Muscle of leg (tissue), 11 donors: ENCODE data around the gene PACSIN1. TPM values are rescaled to one million over a fixed set of nuclear protein-coding genes. Genes with fewer than 3 reads are reported as not detected.

ENCODE experiments used
- DNase-seq: peaks from one replicate; pipeline ENCODE4 v3.0.0; 2013
- H3K27ac ChIP-seq: one replicate; pipeline ENCODE4 v1.5.1; 2013; ENCODE audit warnings: mild to moderate bottlenecking, low read length, control low read depth
- H3K27me3 ChIP-seq: one replicate; pipeline ENCODE4 v1.6.1; 2013; ENCODE audit warnings: low read length; ENCODE audit not compliant: control insufficient read depth, insufficient read depth
- H3K36me3 ChIP-seq: one replicate; pipeline ENCODE4 v1.6.1; 2013; ENCODE audit warnings: low read length; ENCODE audit not compliant: control insufficient read depth, insufficient read depth
- H3K4me1 ChIP-seq: one replicate; pipeline ENCODE4 v1.6.1; 2013; ENCODE audit warnings: low read length; ENCODE audit not compliant: control insufficient read depth, insufficient read depth
- H3K4me3 ChIP-seq: one replicate; pipeline ENCODE4 v1.5.1; 2013; ENCODE audit warnings: low read length, control low read depth
- H3K9me3 ChIP-seq: replicated peaks from 2 replicates; pipeline ENCODE4 v1.6.1; 2013; ENCODE audit warnings: low read depth, low read length; ENCODE audit not compliant: control insufficient read depth
- WGBS: methylation state at CpG from one replicate; pipeline ENCODE4 v1.1.5; 2013; ENCODE audit warnings: missing lambda C conversion rate; ENCODE audit not compliant: insufficient coverage; 5-methylcytosine and 5-hydroxymethylcytosine counted together
- polyA plus RNA-seq, 8 donors: library from polyadenylated mRNA; unstranded; fragments of 120-200 nt; gene quantifications; one replicate each; pipeline versions ENCODE4 v1.2.1 to v1.2.3, GENCODE V29; 2013; ENCODE audit warnings: inconsistent platforms in 1 of 8, low replicate concordance in 1 of 8; ENCODE audit not compliant: insufficient read length in 8 of 8, insufficient read depth in 1 of 8
- total RNA-seq: library from RNA; stranded (reverse); fragments of 120-200 nt; gene quantifications from one replicate; pipeline ENCODE4 v1.2.4, GENCODE V29; 2013

PACSIN1 gene
- total and polyA plus RNA-seq, 9 donors, result 0.27 to 3.0 (median 1.5) TPM

- Histone ChIP-seq H3K4me3 (no peak overlapping the region), H3K4me1 (peaks cover 8% of the 10 kb centered on the region), H3K36me3 (no peaks in the 10 kb centered on the region), H3K27ac (no peak overlapping the region), H3K27me3 (no peaks in the 10 kb centered on the region), H3K9me3 (peaks cover 4% of the 10 kb centered on the region)
- DNase-seq, result no peak
- WGBS, result 18% methylated on average over 5 of the region's 15 CpGs
These were observed 88.6 kb downstream of the PACSIN1 start for GRCh38 chr6:34554291-34555006.

DNA sequence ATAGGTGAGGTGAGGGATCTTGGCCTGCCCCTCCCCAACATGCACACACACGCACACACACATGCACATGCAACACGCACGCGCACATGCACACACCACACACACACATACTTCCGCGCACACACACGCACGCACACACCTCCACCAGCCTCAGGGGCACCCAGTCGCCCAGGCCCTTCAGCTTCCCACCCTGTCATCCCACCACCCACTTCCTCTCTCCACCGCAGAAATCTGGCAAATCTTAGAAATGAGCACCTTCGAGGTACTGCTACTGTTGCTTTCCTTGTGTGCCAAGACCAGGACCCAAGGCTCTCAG lies 89.1 kb downstream of the PACSIN1 start:
- no peak overlapping the region for H3K4me3 ChIP-seq
- H3K36me3 ChIP-seq, result no peaks in the 10 kb centered on the region
- peaks cover 4% of the 10 kb centered on the region for H3K4me1 ChIP-seq
- no peaks in the 10 kb centered on the region for H3K27me3 ChIP-seq
- no peak overlapping the region for H3K27ac ChIP-seq
- WGBS, result 86% methylated on average over 11 of the region's 11 CpGs
- H3K9me3 ChIP-seq, result peaks cover 4% of the 10 kb centered on the region
- DNase-seq, result no peak

DNA sequence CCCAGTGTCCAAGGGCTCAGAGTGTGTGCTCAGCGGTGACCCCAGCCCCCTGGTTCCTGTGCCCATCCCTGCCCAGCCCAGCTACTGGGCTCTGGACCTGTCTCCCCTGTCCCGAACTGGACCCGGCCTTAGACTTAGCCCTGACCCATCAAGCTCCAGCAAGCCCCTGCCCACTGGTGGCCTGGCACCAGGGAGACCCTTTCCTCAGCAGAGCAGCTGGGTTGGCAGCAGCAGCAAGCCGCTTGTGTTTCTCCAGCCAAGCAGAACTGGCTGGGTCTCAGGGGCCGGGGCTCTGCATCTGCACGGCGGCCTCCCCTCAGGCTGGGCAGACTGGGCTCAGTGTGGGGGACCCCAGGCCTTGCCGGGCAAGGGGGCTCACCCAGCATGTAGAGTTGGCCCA lies 89.5 kb downstream of the PACSIN1 start:
- 77% methylated on average over 7 of the region's 8 CpGs for WGBS
- H3K36me3 ChIP-seq, result no peaks in the 10 kb centered on the region
- H3K4me1 ChIP-seq, result peaks cover 4% of the 10 kb centered on the region
- no peak for DNase-seq
- no peak overlapping the region for H3K4me3 ChIP-seq
- no peak overlapping the region for H3K27ac ChIP-seq
- H3K27me3 ChIP-seq, result no peaks in the 10 kb centered on the region
- peaks cover 4% of the 10 kb centered on the region for H3K9me3 ChIP-seq

GRCh38 chr6:34556031-34556471 lies 90.2 kb downstream of the PACSIN1 start, which contains the start of gene SPDEF:
SPDEF (minus strand) TSS chr6:34556329; CDS start chr6:34544455, 11,874 bp downstream.
- H3K36me3 ChIP-seq, result no peaks in the 10 kb centered on the region
- DNase-seq, result no peak
- 46% methylated on average over 4 of the region's 6 CpGs for WGBS
- H3K4me1 ChIP-seq, result peaks cover 4% of the 10 kb centered on the region
- H3K4me3 ChIP-seq, result no peak within 1 kb of the TSS
- H3K27ac ChIP-seq, result no peak within 1 kb of the TSS
- H3K27me3 ChIP-seq, result no peaks in the 10 kb centered on the region
- peaks cover 4% of the 10 kb centered on the region for H3K9me3 ChIP-seq

- Histone ChIP-seq H3K27ac (no peak overlapping the region), H3K27me3 (no peaks in the 10 kb centered on the region), H3K9me3 (peaks cover 4% of the 10 kb centered on the region), H3K36me3 (no peaks in the 10 kb centered on the region), H3K4me1 (peaks cover 4% of the 10 kb centered on the region), H3K4me3 (no peak overlapping the region)
- no peak for DNase-seq
- WGBS, result 53% methylated on average over 9 of the region's 9 CpGs
These were observed 90.6 kb downstream of the PACSIN1 start for GRCh38 chr6:34556493-34556892.

GRCh38 chr6:34557228-34557627 lies 91.4 kb downstream of the PACSIN1 start:
- no peaks in the 10 kb centered on the region for H3K27me3 ChIP-seq
- H3K9me3 ChIP-seq, result peaks cover 4% of the 10 kb centered on the region
- no peak for DNase-seq
- H3K36me3 ChIP-seq, result no peaks in the 10 kb centered on the region
- 50% methylated on average over 4 of the region's 9 CpGs for WGBS
- H3K4me1 ChIP-seq, result peaks cover 4% of the 10 kb centered on the region
- no peak overlapping the region for H3K4me3 ChIP-seq
- no peak overlapping the region for H3K27ac ChIP-seq

DNA sequence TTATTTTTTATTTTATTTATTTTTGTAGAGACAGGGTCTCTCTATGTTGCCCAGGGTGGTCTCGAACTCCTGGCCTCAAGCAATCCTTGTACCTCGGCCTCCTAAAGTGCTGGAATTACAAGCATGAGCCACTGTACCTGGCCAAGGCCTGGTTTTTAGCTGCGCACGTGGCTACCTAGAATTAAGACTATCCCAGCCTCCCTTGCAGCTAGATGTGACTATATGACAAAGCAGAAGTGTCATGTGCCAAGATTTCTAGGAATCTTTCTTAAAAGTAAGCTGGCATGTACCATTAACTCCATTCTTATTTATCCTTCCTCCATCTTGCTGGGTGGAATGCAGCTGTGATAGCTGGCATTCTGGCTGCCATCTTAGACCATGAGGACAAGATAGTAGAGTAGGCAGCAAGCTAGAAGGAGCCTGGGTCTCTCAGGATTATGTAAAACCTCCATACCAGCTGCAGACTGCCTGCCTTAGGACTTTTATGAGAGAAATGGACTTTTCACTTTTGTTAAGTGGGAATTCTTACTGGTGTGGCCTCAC lies 92.4 kb downstream of the PACSIN1 start:
- no peak for DNase-seq
- 100% methylated on average over 2 of the region's 4 CpGs for WGBS
- Histone ChIP-seq H3K9me3 (peaks cover 4% of the 10 kb centered on the region), H3K27ac (no peak overlapping the region), H3K36me3 (no peaks in the 10 kb centered on the region), H3K4me1 (peaks cover 4% of the 10 kb centered on the region), H3K27me3 (no peaks in the 10 kb centered on the region), H3K4me3 (no peak overlapping the region)

DNA sequence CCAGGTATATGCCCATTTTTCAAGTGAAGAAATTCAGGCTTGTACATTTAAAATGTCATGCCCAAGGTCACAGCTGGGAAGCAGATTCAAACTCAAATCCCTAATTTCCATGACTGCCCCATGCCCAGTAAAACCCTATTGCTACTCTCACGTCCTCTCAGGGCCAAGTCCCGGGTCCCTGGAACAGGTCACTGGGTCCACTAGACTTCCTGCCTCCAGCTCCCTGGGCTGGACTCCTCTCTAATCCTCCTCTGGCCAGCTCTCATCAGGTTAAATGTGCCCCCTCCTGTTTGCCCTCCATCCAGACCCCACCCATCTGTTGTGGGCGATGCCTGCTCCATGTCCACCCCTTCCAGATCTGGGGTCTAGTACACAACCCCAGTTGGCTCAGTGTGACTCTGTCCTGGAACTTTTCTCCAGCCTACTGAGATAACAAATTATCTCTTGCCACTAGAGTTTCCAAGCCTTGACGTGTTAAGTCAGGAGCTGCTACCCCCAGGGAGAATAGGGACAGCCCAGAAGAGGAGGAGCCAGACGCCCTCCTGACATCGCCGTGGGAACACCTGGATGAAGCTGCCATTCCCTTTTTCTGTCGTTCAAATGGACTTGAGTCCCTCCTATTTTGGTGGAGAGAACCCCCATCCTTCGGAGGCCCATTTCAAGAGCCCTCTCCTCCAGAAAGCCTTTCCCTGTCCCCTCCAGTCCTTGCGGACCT lies 93.9 kb downstream of the PACSIN1 start:
- 52% methylated on average over 8 of the region's 10 CpGs for WGBS
- Histone ChIP-seq H3K4me3 (no peak overlapping the region), H3K4me1 (peaks cover 2% of the 10 kb centered on the region), H3K9me3 (peaks cover 4% of the 10 kb centered on the region), H3K27me3 (no peaks in the 10 kb centered on the region), H3K36me3 (no peaks in the 10 kb centered on the region), H3K27ac (no peak overlapping the region)
- DNase-seq, result no peak

GRCh38 chr6:34560366-34561226 lies 94.7 kb downstream of the PACSIN1 start:
- 34% methylated on average over 17 of the region's 20 CpGs for WGBS
- DNase-seq, result no peak
- no peaks in the 10 kb centered on the region for H3K27me3 ChIP-seq
- peaks cover 4% of the 10 kb centered on the region for H3K9me3 ChIP-seq
- H3K4me3 ChIP-seq, result no peak overlapping the region
- no peak overlapping the region for H3K27ac ChIP-seq
- no peaks in the 10 kb centered on the region for H3K4me1 ChIP-seq
- H3K36me3 ChIP-seq, result no peaks in the 10 kb centered on the region

- H3K4me3 ChIP-seq, result no peak overlapping the region
- WGBS, result 76% methylated on average over 2 of the region's 2 CpGs
- no peak overlapping the region for H3K27ac ChIP-seq
- H3K36me3 ChIP-seq, result no peaks in the 10 kb centered on the region
- H3K9me3 ChIP-seq, result peaks cover 4% of the 10 kb centered on the region
- no peaks in the 10 kb centered on the region for H3K4me1 ChIP-seq
- no peak for DNase-seq
- no peaks in the 10 kb centered on the region for H3K27me3 ChIP-seq
These were observed 95.3 kb downstream of the PACSIN1 start for GRCh38 chr6:34561227-34561530.
